SK-N-SH treated with all-trans-retinoic acid at 6 μM for 48 hours (cell line): ENCODE results near the gene PDLIM3.

Source experiments
- GLIS3 ChIP-seq: fragments of 250-450 bp; sonication (Bioruptor Pico); IDR thresholded peaks from 2 replicates; pipeline ENCODE4 v1.5.0; 2020; ENCODE audit warnings: mild to moderate bottlenecking, moderate library complexity
- OSR1 ChIP-seq: fragments of 250-450 bp; sonication (Bioruptor Pico); IDR thresholded peaks from 2 replicates; pipeline ENCODE4 v1.8.0; 2022; ENCODE audit warnings: moderate library complexity, mild to moderate bottlenecking, inconsistent platforms
- SNAI2 ChIP-seq: fragments of 250-450 bp; sonication (Bioruptor Pico); IDR thresholded peaks from 2 replicates; pipeline ENCODE4 v1.5.0; 2020; ENCODE audit warnings: mild to moderate bottlenecking, moderate library complexity

DNA sequence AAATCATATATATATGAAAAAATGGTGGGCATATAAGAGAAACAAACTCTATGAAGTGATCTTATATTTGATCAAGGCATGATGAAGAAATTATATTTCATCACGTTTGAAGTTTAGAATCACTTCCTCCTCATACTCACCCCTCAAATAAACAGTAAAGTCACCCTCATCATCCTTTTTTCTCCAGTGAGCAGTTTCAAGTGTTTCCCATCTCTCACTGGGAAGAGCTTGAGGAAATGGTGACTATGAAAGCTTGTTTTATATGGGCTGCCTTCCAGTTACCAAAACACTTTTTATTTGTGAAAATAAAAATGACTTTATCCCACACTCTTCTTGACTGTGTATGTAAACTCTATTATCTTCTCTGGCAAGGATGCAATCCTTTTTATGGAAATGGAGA is 16.8 kb downstream of the PDLIM3 start:
- TF ChIP-seq GLIS3 (no peak), OSR1 (CRISPR knock-in tag) (no peak), SNAI2 (CRISPR knock-in tag) (no peak)
